NCI-H82 (cell line): ENCODE measurements around the gene LRPAP1.

Source experiments
- DNase-seq: peaks from one replicate; lab custom pipeline; 2025; lab: John Stamatoyannopoulos, UW

LRPAP1 gene

GRCh38 chr4:3501126-3501824 is 30.9 kb downstream of the LRPAP1 start:
- no peak for DNase-seq

- DNase-seq, result no peak
These were observed 31.6 kb downstream of the LRPAP1 start for GRCh38 chr4:3500634-3501101.

GRCh38 chr4:3500111-3500510 is 32.1 kb downstream of the LRPAP1 start:
- DNase-seq, result no peak

- no peak for DNase-seq
These were observed 32.5 kb downstream of the LRPAP1 start for GRCh38 chr4:3499710-3500109.

- DNase-seq, result no peak
These were observed 33.2 kb downstream of the LRPAP1 start for GRCh38 chr4:3498901-3499510.

- DNase-seq, result no peak
These were observed 33.8 kb downstream of the LRPAP1 start for GRCh38 chr4:3498407-3498806.

- peak; percentile 38 for DNase-seq
These were observed 34.5 kb downstream of the LRPAP1 start for GRCh38 chr4:3497523-3498389.

- no peak for DNase-seq
These were observed 35.1 kb downstream of the LRPAP1 start for GRCh38 chr4:3497095-3497494.

GRCh38 chr4:3496021-3496420 is 36.2 kb downstream of the LRPAP1 start:
- DNase-seq, result no peak

GRCh38 chr4:3495204-3495975 is 36.8 kb downstream of the LRPAP1 start:
- DNase-seq, result no peak

GRCh38 chr4:3494462-3494871 is 37.8 kb downstream of the LRPAP1 start:
- DNase-seq, result no peak

- no peak for DNase-seq
These were observed 38.3 kb downstream of the LRPAP1 start for GRCh38 chr4:3493720-3494461.

- DNase-seq, result no peak
These were observed 39.2 kb downstream of the LRPAP1 start for GRCh38 chr4:3492741-3493719.

- no peak for DNase-seq
These were observed 40.4 kb downstream of the LRPAP1 start for GRCh38 chr4:3491681-3492405.

GRCh38 chr4:3489451-3489962 is 42.7 kb downstream of the LRPAP1 start:
- peak; percentile 53 for DNase-seq

- DNase-seq, result no peak
These were observed 43.4 kb downstream of the LRPAP1 start for GRCh38 chr4:3488820-3489219.

GRCh38 chr4:3487861-3488260 is 44.4 kb downstream of the LRPAP1 start:
- DNase-seq, result no peak

- DNase-seq, result no peak
These were observed 45.4 kb downstream of the LRPAP1 start for GRCh38 chr4:3486541-3487540.
